IMR-90 (cell line): ENCODE results near the gene GABRB1. TPM values are rescaled to one million over a fixed set of nuclear protein-coding genes. Genes with fewer than 3 reads are reported as not detected.

Source experiments
- ATAC-seq: fragments of 200-7000 bp; cut with Tn5 transposase; 2 replicates; pipeline ENCODE4 v1.9.1; 2020; ENCODE audit warnings: low read depth, mild to moderate bottlenecking, moderate library complexity
- BruUV-seq: library from RNA; stranded (reverse); fragments of 400-500 nt; replicated peaks from 2 replicates; lab custom pipeline; 2021; lab: Mats Ljungman, UMichigan
- CTCF ChIA-PET: fragments of 300-600 bp; formaldehyde crosslinking; extraction: SDS; loops from one replicate; lab custom pipeline; 2021; ENCODE audit warnings: antibody characterized with exemption; lab: Yijun Ruan, JAX
- POLR2A ChIA-PET: fragments of 300-600 bp; sonication (Branson Sonifier 250); formaldehyde crosslinking; loops from one replicate; lab custom pipeline; 2022; ENCODE audit warnings: antibody characterized with exemption; ENCODE audit not compliant: unreplicated experiment; lab: Charles Lee
- DNase-seq: peaks from one replicate; pipeline ENCODE4 v3.0.0; 2013
- H2AFZ ChIP-seq: replicated peaks from 2 replicates; pipeline ENCODE3; 2013; ENCODE audit warnings: low read length, mild to moderate bottlenecking; ENCODE audit not compliant: poor library complexity
- H2AK5ac ChIP-seq: 2 replicates; pipeline ENCODE4 v1.6.1; 2013; ENCODE audit warnings: low read depth, low read length, inconsistent platforms
- H2AK9ac ChIP-seq: replicated peaks from 2 replicates; pipeline ENCODE3; 2013; ENCODE audit warnings: mild to moderate bottlenecking, low read depth, low read length, moderate library complexity; ENCODE audit not compliant: poor library complexity
- H2BK120ac ChIP-seq: 2 replicates; pipeline ENCODE4 v1.6.1; 2013; ENCODE audit warnings: low read depth, low read length, inconsistent platforms
- H2BK15ac ChIP-seq: 3 replicates; pipeline ENCODE4 v1.6.1; 2013; ENCODE audit warnings: low read depth, low read length, inconsistent platforms
- H2BK20ac ChIP-seq: 2 replicates; pipeline ENCODE4 v1.6.1; 2013; ENCODE audit warnings: low read depth, mild to moderate bottlenecking, inconsistent platforms, low read length, moderate library complexity
- H2BK5ac ChIP-seq: 2 replicates; pipeline ENCODE4 v1.6.1; 2013; ENCODE audit warnings: mild to moderate bottlenecking, low read depth, low read length, inconsistent platforms; ENCODE audit not compliant: poor library complexity, severe bottlenecking
- H3K14ac ChIP-seq: replicated peaks from 2 replicates; pipeline ENCODE4 v1.6.1; 2013; ENCODE audit warnings: low read depth, low read length, inconsistent platforms
- H3K18ac ChIP-seq: 2 replicates; pipeline ENCODE4 v1.6.1; 2013; ENCODE audit warnings: low read depth, low read length, control low read depth
- H3K23ac ChIP-seq: 2 replicates; pipeline ENCODE4 v1.6.1; 2013; ENCODE audit warnings: low read depth, low read length, inconsistent platforms
- H3K27ac ChIP-seq: 2 replicates; pipeline ENCODE4 v1.5.1; 2013; ENCODE audit warnings: mild to moderate bottlenecking, control low read depth, low read length; ENCODE audit not compliant: insufficient read depth
- H3K27me3 ChIP-seq: 2 replicates; pipeline ENCODE4 v1.6.1; 2013; ENCODE audit warnings: low read length; ENCODE audit not compliant: control insufficient read depth, insufficient read depth
- H3K36me3 ChIP-seq: 2 replicates; pipeline ENCODE4 v1.6.1; 2013; ENCODE audit warnings: low read length, mixed read lengths; ENCODE audit not compliant: control insufficient read depth, insufficient read depth
- H3K4ac ChIP-seq: 2 replicates; pipeline ENCODE4 v1.6.1; 2013; ENCODE audit warnings: low read depth, low read length, inconsistent platforms
- H3K4me1 ChIP-seq: 2 replicates; pipeline ENCODE4 v1.6.1; 2013; ENCODE audit warnings: low read length, mixed read lengths; ENCODE audit not compliant: control insufficient read depth, insufficient read depth
- H3K4me2 ChIP-seq: 2 replicates; pipeline ENCODE4 v1.6.1; 2013; ENCODE audit warnings: low read depth, mild to moderate bottlenecking, control low read depth, low read length, moderate library complexity
- H3K4me3 ChIP-seq: 2 replicates; pipeline ENCODE4 v1.5.1; 2013; ENCODE audit warnings: low read depth, mild to moderate bottlenecking, control low read depth, low read length, moderate library complexity; ENCODE audit not compliant: insufficient read depth
- H3K56ac ChIP-seq: 2 replicates; pipeline ENCODE4 v1.6.1; 2013; ENCODE audit warnings: low read length, inconsistent platforms; ENCODE audit not compliant: insufficient read depth; ENCODE audit errors: extremely low read depth
- H3K79me1 ChIP-seq, 2 experiments: 2 replicates each; pipeline ENCODE4 v1.6.1; 2013; ENCODE audit warnings: low read length in 2 of 2, inconsistent platforms in 1 of 2, low read depth in 1 of 2
- H3K9ac ChIP-seq: 2 replicates; pipeline ENCODE4 v1.6.1; 2013; ENCODE audit warnings: low read depth, low read length, control low read depth
- H3K9me1 ChIP-seq: 2 replicates; pipeline ENCODE4 v1.6.1; 2013; ENCODE audit warnings: low read length, inconsistent platforms; ENCODE audit not compliant: insufficient read depth
- H3K9me3 ChIP-seq: 2 replicates; pipeline ENCODE4 v1.6.1; 2013; ENCODE audit warnings: low read length; ENCODE audit not compliant: control insufficient read depth, insufficient read depth
- H4K20me1 ChIP-seq: 2 replicates; pipeline ENCODE4 v1.6.1; 2013; ENCODE audit warnings: low read length, inconsistent platforms; ENCODE audit not compliant: insufficient read depth
- H4K5ac ChIP-seq: 2 replicates; pipeline ENCODE4 v1.6.1; 2013; ENCODE audit warnings: mild to moderate bottlenecking, low read depth, low read length, control low read depth
- H4K8ac ChIP-seq, 2 experiments: 2 replicates each; pipeline ENCODE4 v1.6.1; 2013; ENCODE audit warnings: low read depth in 2 of 2, low read length in 2 of 2, control low read depth in 1 of 2, inconsistent platforms in 1 of 2
- H4K91ac ChIP-seq: 2 replicates; pipeline ENCODE4 v1.6.1; 2013; ENCODE audit warnings: low read depth, low read length, inconsistent platforms; ENCODE audit not compliant: insufficient read depth
- BHLHE40 ChIP-seq: fragments of 150-350 bp; IDR thresholded peaks from 2 replicates; pipeline ENCODE4 v1.6.1; 2016; ENCODE audit warnings: mild to moderate bottlenecking, low read depth, low read length
- CEBPB ChIP-seq: IDR thresholded peaks from 2 replicates; pipeline ENCODE4 v1.6.1; 2012; ENCODE audit warnings: low read depth, low read length, improper control_type of control experiment
- CHD1 ChIP-seq: IDR thresholded peaks from 2 replicates; pipeline ENCODE4 v1.6.1; 2012; ENCODE audit warnings: low read depth, low read length, improper control_type of control experiment
- FOS ChIP-seq: fragments of 150-350 bp; IDR thresholded peaks from 2 replicates; pipeline ENCODE4 v1.6.1; 2016; ENCODE audit warnings: low read depth, low read length
- MAZ ChIP-seq: IDR thresholded peaks from 2 replicates; pipeline ENCODE4 v1.6.1; 2012; ENCODE audit warnings: low read depth, mild to moderate bottlenecking, low read length, improper control_type of control experiment, moderate library complexity, borderline replicate concordance
- MXI1 ChIP-seq: IDR thresholded peaks from 2 replicates; pipeline ENCODE4 v1.6.1; 2012; ENCODE audit warnings: low read depth, mild to moderate bottlenecking, low read length, moderate library complexity, borderline replicate concordance
- POLR2A ChIP-seq: IDR thresholded peaks from 2 replicates; pipeline ENCODE4 v1.6.1; 2012; ENCODE audit warnings: mild to moderate bottlenecking, low read depth, low read length
- RAD21 ChIP-seq: IDR thresholded peaks from 2 replicates; pipeline ENCODE4 v1.6.1; 2012; ENCODE audit warnings: low read length, improper control_type of control experiment
- SMC3 ChIP-seq: fragments of 150-350 bp; IDR thresholded peaks from 2 replicates; pipeline ENCODE4 v1.6.1; 2016; ENCODE audit warnings: low read depth, mild to moderate bottlenecking, antibody characterized with exemption, low read length, moderate library complexity
- WGBS, 2 experiments: methylation state at CpG; one replicate each; pipeline versions ENCODE4 v1.1.5 to v1.1.7; 2013; ENCODE audit warnings: missing lambda C conversion rate in 2 of 2; ENCODE audit not compliant: insufficient read length in 1 of 2; ENCODE audit errors: extremely low coverage in 2 of 2; 5-methylcytosine and 5-hydroxymethylcytosine counted together
- dilution Hi-C: fragments of 300-500 bp; cut with HindIII; formaldehyde crosslinking; loops from one replicate; pipeline ENCODE4 v1.14.3; 2018; ENCODE audit warnings: low sequenced_read_pairs; ENCODE audit not compliant: unreplicated experiment
- in situ Hi-C: fragments of 300-500 bp; cut with MboI; formaldehyde crosslinking; loops from 3 replicates; pipeline ENCODE4 v1.14.3; 2019; ENCODE audit warnings: low sequenced_read_pairs, inconsistent platforms, mixed read lengths
- intact Hi-C: fragments of 100-400 bp; cut with micrococcal nuclease; formaldehyde crosslinking; loops from 2 replicates; pipeline ENCODE4 v1.10.0; 2022
- polyA plus RNA-seq, 3 experiments: library from polyadenylated mRNA; depleted of rRNA; stranded (reverse); fragments of >200 nt; gene quantifications; 2 replicates each; pipeline ENCODE4 v1.2.3, GENCODE V29; 2012; ENCODE audit warnings: low replicate concordance in 1 of 3
- total RNA-seq: library from RNA; depleted of rRNA; stranded (reverse); fragments of >200 nt; gene quantifications from 2 replicates; pipeline ENCODE4 v1.2.3, GENCODE V29; 2012
- TF ChIP-seq, protein P1 (sequence below): fragments of 150-350 bp; IDR thresholded peaks from 2 replicates; pipeline ENCODE4 v1.6.1; 2016; ENCODE audit warnings: low read depth, mild to moderate bottlenecking, low read length, moderate library complexity, borderline replicate concordance
- TF ChIP-seq, protein P2 (sequence below): fragments of 150-350 bp; IDR thresholded peaks from 2 replicates; pipeline ENCODE4 v1.6.1; 2017; ENCODE audit warnings: mild to moderate bottlenecking, antibody characterized with exemption, low read length, low read depth
- TF ChIP-seq, protein P3 (sequence below): conservative IDR thresholded peaks from 2 replicates; pipeline ENCODE4 v1.5.1; 2012; ENCODE audit warnings: mild to moderate bottlenecking, low read depth, low read length, improper control_type of control experiment

Gene GABRB1
- total and polyA plus RNA-seq, 2 of the 4 experiments (the other 2 are of a cell fraction) = 4.7 to 16.1 TPM

DNA sequence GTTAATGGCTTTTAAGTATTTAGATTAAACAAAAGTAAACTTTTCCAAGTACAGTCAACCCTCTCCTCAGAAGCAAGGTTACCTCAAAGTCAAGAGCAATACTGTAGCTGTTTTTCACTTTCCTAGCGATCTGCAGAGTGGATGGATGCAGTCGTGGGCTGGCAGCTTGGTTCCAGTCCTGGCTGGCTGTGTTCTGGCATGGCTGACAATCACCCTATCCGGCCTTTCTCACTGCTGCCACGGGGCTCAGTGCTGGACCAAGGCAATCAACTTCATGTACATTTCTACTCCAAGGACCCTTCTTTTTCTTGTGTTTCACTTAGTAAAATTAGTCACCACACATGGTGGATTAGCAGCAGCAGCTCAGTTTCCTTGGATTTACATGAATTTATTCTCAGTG is 208.3 kb downstream of the GABRB1 start:
- Histone ChIP-seq H4K8ac (peak overlapping the region in 1 of 2 experiments; percentile 58; a peak in 1 of 4 replicates), H3K9me1 (no peaks in the 10 kb centered on the region), H3K9ac (no peak overlapping the region), H3K4me1 (peaks cover 2% of the 10 kb centered on the region; the same call in 1 of the 2 replicates), H2BK120ac (peak overlapping the region; percentile 31; the same call in 1 of the 2 replicates), H3K18ac (no peak overlapping the region), H3K4me2 (peak overlapping the region; percentile 29; the same call in 1 of the 2 replicates), H2AFZ (peak overlapping the region; percentile 76), H2BK15ac (no peak overlapping the region), H3K4ac (0 out of 2 replicates have a peak overlapping the region, but pooled peaks have one; percentile 19), H2AK5ac (no peak overlapping the region), H4K20me1 (no peaks in the 10 kb centered on the region), H3K27ac (no peak overlapping the region), H3K23ac (no peak overlapping the region), H4K5ac (no peak overlapping the region; the same call in 1 of the 2 replicates), H2BK5ac (peak overlapping the region; percentile 41), H3K56ac (no peak overlapping the region), H2BK20ac (0 out of 2 replicates have a peak overlapping the region, but pooled peaks have one; percentile 46), H4K91ac (no peak overlapping the region), H2AK9ac (no peak overlapping the region), H3K9me3 (no peaks in the 10 kb centered on the region), H3K79me1 (no peaks in the 10 kb centered on the region), H3K36me3 (no peaks in the 10 kb centered on the region), H3K4me3 (no peak overlapping the region), H3K27me3 (no peaks in the 10 kb centered on the region), H3K14ac (no peak overlapping the region)
- ATAC-seq (no peak; the same call in 1 of the 2 replicates), DNase-seq (no peak)
- in situ Hi-C loops = no loop called here
- BruUV-seq = no TSS peak
- WGBS, 2 experiments = 63% methylated on average over 2 of the region's 4 CpGs; no CpG with 5 or more reads in 1 of the 2 experiments
- dilution Hi-C loops = no loop called here
- POLR2A ChIA-PET = no interaction called here
- CTCF ChIA-PET = no interaction called here
- TF ChIP-seq MXI1 (no peak), SMC3 (no peak), FOS (no peak), CHD1 (no peak), RAD21 (no peak), MAZ (no peak), BHLHE40 (no peak), POLR2A (no peak), CEBPB (no peak)
- TF ChIP-seq, protein P1, sequence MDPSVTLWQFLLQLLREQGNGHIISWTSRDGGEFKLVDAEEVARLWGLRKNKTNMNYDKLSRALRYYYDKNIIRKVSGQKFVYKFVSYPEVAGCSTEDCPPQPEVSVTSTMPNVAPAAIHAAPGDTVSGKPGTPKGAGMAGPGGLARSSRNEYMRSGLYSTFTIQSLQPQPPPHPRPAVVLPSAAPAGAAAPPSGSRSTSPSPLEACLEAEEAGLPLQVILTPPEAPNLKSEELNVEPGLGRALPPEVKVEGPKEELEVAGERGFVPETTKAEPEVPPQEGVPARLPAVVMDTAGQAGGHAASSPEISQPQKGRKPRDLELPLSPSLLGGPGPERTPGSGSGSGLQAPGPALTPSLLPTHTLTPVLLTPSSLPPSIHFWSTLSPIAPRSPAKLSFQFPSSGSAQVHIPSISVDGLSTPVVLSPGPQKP = no peak
- TF ChIP-seq, protein P2, sequence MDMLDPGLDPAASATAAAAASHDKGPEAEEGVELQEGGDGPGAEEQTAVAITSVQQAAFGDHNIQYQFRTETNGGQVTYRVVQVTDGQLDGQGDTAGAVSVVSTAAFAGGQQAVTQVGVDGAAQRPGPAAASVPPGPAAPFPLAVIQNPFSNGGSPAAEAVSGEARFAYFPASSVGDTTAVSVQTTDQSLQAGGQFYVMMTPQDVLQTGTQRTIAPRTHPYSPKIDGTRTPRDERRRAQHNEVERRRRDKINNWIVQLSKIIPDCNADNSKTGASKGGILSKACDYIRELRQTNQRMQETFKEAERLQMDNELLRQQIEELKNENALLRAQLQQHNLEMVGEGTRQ = no peak
- TF ChIP-seq, protein P3, sequence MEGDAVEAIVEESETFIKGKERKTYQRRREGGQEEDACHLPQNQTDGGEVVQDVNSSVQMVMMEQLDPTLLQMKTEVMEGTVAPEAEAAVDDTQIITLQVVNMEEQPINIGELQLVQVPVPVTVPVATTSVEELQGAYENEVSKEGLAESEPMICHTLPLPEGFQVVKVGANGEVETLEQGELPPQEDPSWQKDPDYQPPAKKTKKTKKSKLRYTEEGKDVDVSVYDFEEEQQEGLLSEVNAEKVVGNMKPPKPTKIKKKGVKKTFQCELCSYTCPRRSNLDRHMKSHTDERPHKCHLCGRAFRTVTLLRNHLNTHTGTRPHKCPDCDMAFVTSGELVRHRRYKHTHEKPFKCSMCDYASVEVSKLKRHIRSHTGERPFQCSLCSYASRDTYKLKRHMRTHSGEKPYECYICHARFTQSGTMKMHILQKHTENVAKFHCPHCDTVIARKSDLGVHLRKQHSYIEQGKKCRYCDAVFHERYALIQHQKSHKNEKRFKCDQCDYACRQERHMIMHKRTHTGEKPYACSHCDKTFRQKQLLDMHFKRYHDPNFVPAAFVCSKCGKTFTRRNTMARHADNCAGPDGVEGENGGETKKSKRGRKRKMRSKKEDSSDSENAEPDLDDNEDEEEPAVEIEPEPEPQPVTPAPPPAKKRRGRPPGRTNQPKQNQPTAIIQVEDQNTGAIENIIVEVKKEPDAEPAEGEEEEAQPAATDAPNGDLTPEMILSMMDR = no peak
- intact Hi-C loops = no loop called here
